Sigmoid colon (tissue), 7 donors: ENCODE results near the gene RNF144B. TPM values are rescaled to one million over a fixed set of nuclear protein-coding genes. Genes with fewer than 3 reads are reported as not detected.

Source experiments
- DNase-seq: peaks from one replicate; pipeline ENCODE4 v3.0.0-alpha.2; 2019
- H3K27ac ChIP-seq, 4 donors: fragments of 200-600 bp; sonication (generic); one replicate each; pipeline ENCODE4 v1.5.1; 2016 to 2019; ENCODE audit warnings: mild to moderate bottlenecking in 1 of 4
- H3K27me3 ChIP-seq, 3 donors: fragments of 200-600 bp; sonication (generic); one replicate each; pipeline ENCODE4 v1.5.1; 2019; ENCODE audit warnings: mild to moderate bottlenecking in 1 of 3
- H3K36me3 ChIP-seq, 4 donors: fragments of 200-600 bp; sonication (generic); one replicate each; pipeline ENCODE4 v1.5.1; 2016 to 2019
- H3K4me1 ChIP-seq, 4 donors: fragments of 200-600 bp; sonication (generic); one replicate each; pipeline ENCODE4 v1.5.1; 2017 to 2019
- H3K4me3 ChIP-seq, 4 donors: fragments of 200-600 bp; sonication (generic); one replicate each; pipeline ENCODE4 v1.5.1; 2017 to 2019; ENCODE audit warnings: mild to moderate bottlenecking in 2 of 4, moderate library complexity in 1 of 4
- H3K9me3 ChIP-seq, 4 donors: fragments of 200-600 bp in 3 of 4; sonication (generic) in 3 of 4; one replicate each; pipeline versions ENCODE4 v1.5.1 to v1.6.1; 2013 to 2019
- EP300 ChIP-seq, 4 donors: sonication (generic); formaldehyde crosslinking; IDR thresholded peaks; one replicate each; pipeline ENCODE4 v1.6.1; 2017; ENCODE audit warnings: antibody characterized with exemption in 4 of 4
- POLR2A ChIP-seq, 2 donors: fragments of 450-650 bp; IDR thresholded peaks; one replicate each; pipeline ENCODE4 v1.6.1; 2016; ENCODE audit warnings: antibody characterized with exemption in 2 of 2, mild to moderate bottlenecking in 2 of 2, moderate library complexity in 2 of 2
- POLR2AphosphoS5 ChIP-seq, 4 donors: sonication (generic); formaldehyde crosslinking; IDR thresholded peaks; one replicate each; pipeline ENCODE4 v1.6.1; 2017; ENCODE audit warnings: antibody characterized with exemption in 4 of 4
- WGBS, 2 donors: extraction: QIAGEN DNeasy Blood & Tissue Kit; methylation state at CpG; one replicate each; pipeline ENCODE4 v1.1.7; 2013; 5-methylcytosine and 5-hydroxymethylcytosine counted together
- intact Hi-C: fragments of 100-400 bp; cut with DNase I; formaldehyde crosslinking; loops from one replicate; pipeline ENCODE4 v1.15.1; 2023
- polyA plus RNA-seq, 3 donors: library from polyadenylated mRNA; stranded (reverse); fragments of 200-250 nt; gene quantifications; one replicate each; pipeline ENCODE4 v1.2.3, GENCODE V29; 2013
- total RNA-seq, 4 donors: library from RNA; depleted of rRNA; stranded (reverse); fragments of >200 nt; gene quantifications; one replicate each; pipeline ENCODE4 v1.1.0, GENCODE V29; 2016
- TF ChIP-seq, protein P1 (sequence below), 4 experiments: fragments of 450-650 bp in 3 of 4; fragments of 200-600 bp in 1 of 4; IDR thresholded peaks; one replicate each; pipeline ENCODE4 v1.5.1; 2016 to 2019; ENCODE audit warnings: antibody characterized with exemption in 4 of 4, mild to moderate bottlenecking in 3 of 4, moderate library complexity in 2 of 4
- donor health status: healthy with polysubstance abuse.
- donor health status: Bipolar disorder and iron deficiency.
- donor health status: healthy.

Gene RNF144B
- total and polyA plus RNA-seq, 7 donors, result 1.2 to 14.8 (median 4.6) TPM

DNA sequence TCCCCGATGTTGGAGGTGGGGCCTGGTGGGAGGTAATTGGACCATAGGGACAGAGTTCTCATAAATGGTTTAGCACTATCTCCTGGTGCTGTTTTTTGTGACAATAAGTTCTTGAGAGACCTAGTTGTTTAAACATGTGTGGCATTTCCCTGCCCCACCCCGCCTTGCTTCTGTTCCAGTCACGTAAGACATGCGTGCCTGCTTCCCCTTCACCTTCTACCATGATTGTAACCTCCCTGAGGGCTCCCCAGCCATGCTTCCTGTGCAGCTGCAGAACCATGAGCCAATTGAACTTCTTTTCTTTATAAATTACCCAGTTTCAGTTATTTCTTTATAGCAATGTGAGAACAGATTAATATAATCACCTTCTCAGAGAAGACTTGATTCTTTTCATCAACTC is 2.5 kb upstream of the RNF144B start:
- no peaks in the 10 kb centered on the region for H3K9me3 ChIP-seq
- intact Hi-C loops, result no loop called here
- H3K4me1 ChIP-seq, result peaks cover 0 to 30% (median 21%) of the 10 kb centered on the region in 4 donors
- no peaks in the 10 kb centered on the region for H3K36me3 ChIP-seq
- DNase-seq, result no peak
- H3K4me3 ChIP-seq, result no peak overlapping the region
- no peak overlapping the region for H3K27ac ChIP-seq
- H3K27me3 ChIP-seq, result peaks cover 0 to 4% (median 0%) of the 10 kb centered on the region in 3 donors
- TF ChIP-seq EP300 (IDR thresholded peaks at IDR 0.05) (no peak), POLR2AphosphoS5 (IDR thresholded peaks at IDR 0.05) (no peak), POLR2A (IDR thresholded peaks at IDR 0.05) (no peak)
- TF ChIP-seq, protein P1, sequence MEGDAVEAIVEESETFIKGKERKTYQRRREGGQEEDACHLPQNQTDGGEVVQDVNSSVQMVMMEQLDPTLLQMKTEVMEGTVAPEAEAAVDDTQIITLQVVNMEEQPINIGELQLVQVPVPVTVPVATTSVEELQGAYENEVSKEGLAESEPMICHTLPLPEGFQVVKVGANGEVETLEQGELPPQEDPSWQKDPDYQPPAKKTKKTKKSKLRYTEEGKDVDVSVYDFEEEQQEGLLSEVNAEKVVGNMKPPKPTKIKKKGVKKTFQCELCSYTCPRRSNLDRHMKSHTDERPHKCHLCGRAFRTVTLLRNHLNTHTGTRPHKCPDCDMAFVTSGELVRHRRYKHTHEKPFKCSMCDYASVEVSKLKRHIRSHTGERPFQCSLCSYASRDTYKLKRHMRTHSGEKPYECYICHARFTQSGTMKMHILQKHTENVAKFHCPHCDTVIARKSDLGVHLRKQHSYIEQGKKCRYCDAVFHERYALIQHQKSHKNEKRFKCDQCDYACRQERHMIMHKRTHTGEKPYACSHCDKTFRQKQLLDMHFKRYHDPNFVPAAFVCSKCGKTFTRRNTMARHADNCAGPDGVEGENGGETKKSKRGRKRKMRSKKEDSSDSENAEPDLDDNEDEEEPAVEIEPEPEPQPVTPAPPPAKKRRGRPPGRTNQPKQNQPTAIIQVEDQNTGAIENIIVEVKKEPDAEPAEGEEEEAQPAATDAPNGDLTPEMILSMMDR (IDR thresholded peaks at IDR 0.05), result no peak
- WGBS, 2 donors, result 57 to 76% methylated on average over 4 of the region's 4 CpGs

DNA sequence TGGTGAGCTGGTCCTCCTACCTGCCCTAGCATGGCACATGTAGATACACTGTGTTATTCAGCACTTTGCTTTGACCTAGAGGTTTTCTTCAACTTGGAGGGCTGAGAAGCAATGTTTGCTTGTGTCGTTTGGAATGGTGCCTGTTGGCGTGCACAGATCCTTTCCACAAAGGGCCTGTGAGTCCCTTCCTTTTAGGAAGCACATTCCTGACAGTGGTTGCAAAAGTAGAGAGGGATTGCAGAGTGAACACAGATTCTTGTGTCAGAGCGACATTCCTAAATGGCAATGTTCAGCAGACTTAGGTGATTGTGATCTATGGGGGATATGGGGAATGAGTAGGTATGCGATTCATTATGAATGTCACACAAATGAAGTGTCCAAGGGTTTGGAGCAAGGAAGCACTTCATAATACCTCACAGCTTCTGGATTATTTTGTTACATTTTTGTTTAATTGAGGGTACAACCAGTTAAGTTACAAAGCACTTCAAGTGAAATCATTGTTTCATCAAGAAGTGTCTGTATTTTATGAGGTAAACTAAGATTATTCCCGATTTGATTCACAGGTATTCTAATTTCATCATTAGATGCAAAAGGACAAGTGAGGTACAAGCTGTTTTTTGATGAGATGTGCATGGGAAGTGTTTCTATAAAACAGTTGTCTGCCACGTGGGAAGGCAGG is 713 bp upstream of the RNF144B start:
- H3K4me3 ChIP-seq, result peak overlapping the region in 3 of 4 donors; percentile 48 to 59 (median 57)
- 60 to 70% methylated on average over 6 of the region's 6 CpGs for WGBS, 2 donors
- no peaks in the 10 kb centered on the region for H3K36me3 ChIP-seq
- peaks cover 0 to 34% (median 24%) of the 10 kb centered on the region in 4 donors for H3K4me1 ChIP-seq
- TF ChIP-seq EP300 (IDR thresholded peaks at IDR 0.05) (no peak), POLR2A (IDR thresholded peaks at IDR 0.05) (no peak), POLR2AphosphoS5 (IDR thresholded peaks at IDR 0.05) (no peak)
- TF ChIP-seq, protein P1 (IDR thresholded peaks at IDR 0.05), result no peak
- no peaks in the 10 kb centered on the region for H3K9me3 ChIP-seq
- DNase-seq, result no peak
- intact Hi-C loops, result no loop called here
- H3K27ac ChIP-seq, result peak overlapping the region; percentile 43 to 76 (median 74)
- peaks cover 0 to 4% (median 0%) of the 10 kb centered on the region in 3 donors for H3K27me3 ChIP-seq

DNA sequence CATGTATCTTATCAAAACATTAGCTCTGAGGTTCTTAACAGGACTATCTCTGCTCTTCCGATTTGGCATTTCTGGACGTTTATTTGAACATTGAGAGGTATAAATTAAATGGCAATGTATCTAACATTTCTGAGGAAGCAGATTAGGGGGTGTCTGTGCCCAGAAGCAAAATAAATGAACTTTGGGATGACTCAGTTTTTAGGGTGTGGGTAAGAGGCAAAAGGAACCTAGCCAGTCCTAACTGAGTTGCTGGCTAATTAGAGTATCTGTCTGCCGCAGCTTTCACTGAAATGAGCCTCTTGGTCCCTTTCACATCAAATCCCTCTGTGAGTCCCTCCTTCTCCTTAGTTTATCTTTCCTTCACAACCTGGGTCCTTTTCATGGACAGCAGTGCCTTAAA is 1.1 kb downstream of the RNF144B start:
- H3K4me3 ChIP-seq, result peak overlapping the region in 3 of 4 donors; percentile 48 to 59 (median 57)
- no peaks in the 10 kb centered on the region for H3K9me3 ChIP-seq
- TF ChIP-seq, protein P1 (IDR thresholded peaks at IDR 0.05), result no peak
- TF ChIP-seq POLR2AphosphoS5 (IDR thresholded peaks at IDR 0.05) (no peak), EP300 (IDR thresholded peaks at IDR 0.05) (no peak), POLR2A (IDR thresholded peaks at IDR 0.05) (no peak)
- intact Hi-C loops, result no loop called here
- H3K36me3 ChIP-seq, result no peaks in the 10 kb centered on the region
- no peak for DNase-seq
- 4 to 16% methylated on average over 3 of the region's 3 CpGs for WGBS, 2 donors
- H3K27me3 ChIP-seq, result peaks cover 0 to 4% (median 0%) of the 10 kb centered on the region in 3 donors
- H3K27ac ChIP-seq, result peak overlapping the region; percentile 25 to 76 (median 74)
- H3K4me1 ChIP-seq, result peaks cover 0 to 34% (median 24%) of the 10 kb centered on the region in 4 donors

DNA sequence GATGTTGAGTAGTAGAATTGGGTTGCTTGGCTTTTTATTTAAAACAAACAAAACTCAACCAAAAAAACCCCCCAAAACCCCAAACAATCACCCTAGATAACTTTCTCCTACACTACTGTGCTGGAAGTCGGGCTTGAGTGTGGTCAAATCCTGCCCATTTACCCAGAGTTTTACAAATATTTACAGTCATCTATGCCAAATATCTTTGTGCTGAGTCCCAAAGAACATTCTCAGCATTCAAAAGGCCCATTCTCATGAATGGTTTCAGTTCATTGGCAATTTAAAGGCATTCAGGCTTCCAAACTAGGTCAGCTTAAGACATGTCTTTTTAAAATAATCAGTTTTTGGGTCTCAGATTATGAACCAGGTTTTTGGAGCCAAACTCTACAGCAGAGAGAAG is 1.8 kb downstream of the RNF144B start:
- Histone ChIP-seq H3K9me3 (no peaks in the 10 kb centered on the region), H3K36me3 (no peaks in the 10 kb centered on the region), H3K27me3 (peaks cover 0 to 4% (median 0%) of the 10 kb centered on the region in 3 donors), H3K27ac (peak overlapping the region in 3 of 4 donors; percentile 72 to 76 (median 75)), H3K4me1 (peaks cover 0 to 34% (median 24%) of the 10 kb centered on the region in 4 donors), H3K4me3 (peak overlapping the region in 3 of 4 donors; percentile 48 to 59 (median 57))
- intact Hi-C loops, result no loop called here
- WGBS, 2 donors, result 29 to 48% methylated on average over 1 of the region's 1 CpG
- TF ChIP-seq, protein P1 (IDR thresholded peaks at IDR 0.05), result no peak
- TF ChIP-seq EP300 (IDR thresholded peaks at IDR 0.05) (no peak), POLR2AphosphoS5 (IDR thresholded peaks at IDR 0.05) (no peak), POLR2A (IDR thresholded peaks at IDR 0.05) (no peak)
- no peak for DNase-seq
